ENCODE data around the gene RTP3.

GRCh38 chr3:46544771-46545503, 47.2 kb downstream of the RTP3 start:
- TF ChIP-seq CTCF (IDR thresholded peaks at IDR 0.05) (no peak), EP300 (IDR thresholded peaks at IDR 0.05) (no peak), POLR2AphosphoS5 (IDR thresholded peaks at IDR 0.05) (no peak), POLR2A (IDR thresholded peaks at IDR 0.05; ENCODE audit: low read depth) (no peak)
